ENCODE measurements around the gene KCNA1. TPM values are rescaled to one million over a fixed set of nuclear protein-coding genes. Genes with fewer than 3 reads are reported as not detected.

The KCNA1 gene
- total RNA-seq, 1 donor from 2014 or later, result 1.4 TPM

GRCh38 chr12:4959381-4959780 lies 49.7 kb downstream of the KCNA1 start:
- peaks cover 27% of the 10 kb centered on the region for H3K4me1 Mint-ChIP-seq
- Histone ChIP-seq H3K36me3 (no peaks in the 10 kb centered on the region), H4K20me1 (ENCODE audit: low read depth) (no peaks in the 10 kb centered on the region), H3K9ac (no peak overlapping the region), H3K27ac (no peak overlapping the region), H3K4me2 (no peak overlapping the region), H3K79me2 (ENCODE audit: low read depth) (no peaks in the 10 kb centered on the region), H3K9me3 (ENCODE audit: low read depth) (no peaks in the 10 kb centered on the region), H3K4me3 (no peak overlapping the region), H2AFZ (replicated peaks) (no peak overlapping the region), H3K27me3 (peaks cover 14% of the 10 kb centered on the region), H3K4me1 (peaks cover 13% of the 10 kb centered on the region), H3F3A (ENCODE audit: low read depth) (no peaks in the 10 kb centered on the region)
- no peaks in the 10 kb centered on the region for H3K36me3 Mint-ChIP-seq
- H3K27me3 Mint-ChIP-seq (ENCODE audit: insufficient read depth, low read depth), result peaks cover 4% of the 10 kb centered on the region
- H3K27ac Mint-ChIP-seq, result no peak overlapping the region
- TF ChIP-seq CTCF (IDR thresholded peaks at IDR 0.05) (no peak), EZH2 (IDR thresholded peaks at IDR 0.05) (no peak), EZH2phosphoT487 (IDR thresholded peaks at IDR 0.05) (no peak)
- DNase-seq (ENCODE audit: low spot score), result no peak
- H3K4me3 Mint-ChIP-seq, result no peak overlapping the region
- no peaks in the 10 kb centered on the region for H3K9me3 Mint-ChIP-seq

- Histone ChIP-seq H4K20me1 (ENCODE audit: low read depth) (no peaks in the 10 kb centered on the region), H2AFZ (replicated peaks) (peak overlapping the region; percentile 82), H3K9ac (no peak overlapping the region), H3K27me3 (peaks cover 17% of the 10 kb centered on the region), H3K79me2 (ENCODE audit: low read depth) (no peaks in the 10 kb centered on the region), H3K4me1 (peaks cover 13% of the 10 kb centered on the region), H3F3A (ENCODE audit: low read depth) (no peaks in the 10 kb centered on the region), H3K9me3 (ENCODE audit: low read depth) (no peaks in the 10 kb centered on the region), H3K4me2 (peak overlapping the region; percentile 12), H3K27ac (no peak overlapping the region), H3K4me3 (no peak overlapping the region), H3K36me3 (no peaks in the 10 kb centered on the region)
- peak overlapping the region; percentile 32 for H3K27ac Mint-ChIP-seq
- no peak for TF ChIP-seq CTCF (IDR thresholded peaks at IDR 0.05)
- no peak for TF ChIP-seq EZH2 (IDR thresholded peaks at IDR 0.05)
- no peaks in the 10 kb centered on the region for H3K9me3 Mint-ChIP-seq
- H3K36me3 Mint-ChIP-seq, result no peaks in the 10 kb centered on the region
- H3K4me1 Mint-ChIP-seq, result peaks cover 27% of the 10 kb centered on the region
- H3K27me3 Mint-ChIP-seq (ENCODE audit: insufficient read depth, low read depth), result peaks cover 4% of the 10 kb centered on the region
- no peak overlapping the region for H3K4me3 Mint-ChIP-seq
- peak; percentile 15 for DNase-seq (ENCODE audit: low spot score)
These were observed 50.3 kb downstream of the KCNA1 start for GRCh38 chr12:4960030-4960429.

GRCh38 chr12:4960547-4960946 lies 50.8 kb downstream of the KCNA1 start:
- H3K4me3 Mint-ChIP-seq, result no peak overlapping the region
- peaks cover 21% of the 10 kb centered on the region for H3K27me3 ChIP-seq
- H3K27ac ChIP-seq, result no peak overlapping the region
- H3K4me3 ChIP-seq, result no peak overlapping the region
- no peaks in the 10 kb centered on the region for H3K9me3 ChIP-seq (ENCODE audit: low read depth)
- H3K4me1 ChIP-seq, result peaks cover 13% of the 10 kb centered on the region
- H3K4me2 ChIP-seq, result peak overlapping the region; percentile 12
- no peak for TF ChIP-seq EZH2 (IDR thresholded peaks at IDR 0.05)
- TF ChIP-seq CTCF (IDR thresholded peaks at IDR 0.05), result no peak
- no peak for TF ChIP-seq EZH2phosphoT487 (IDR thresholded peaks at IDR 0.05)
- H3K9ac ChIP-seq, result no peak overlapping the region
- H4K20me1 ChIP-seq (ENCODE audit: low read depth), result no peaks in the 10 kb centered on the region
- no peaks in the 10 kb centered on the region for H3K9me3 Mint-ChIP-seq
- no peaks in the 10 kb centered on the region for H3K36me3 Mint-ChIP-seq
- no peaks in the 10 kb centered on the region for H3K79me2 ChIP-seq (ENCODE audit: low read depth)
- H3F3A ChIP-seq (ENCODE audit: low read depth), result no peaks in the 10 kb centered on the region
- H3K4me1 Mint-ChIP-seq, result peaks cover 24% of the 10 kb centered on the region
- peaks cover 3% of the 10 kb centered on the region for H3K27me3 Mint-ChIP-seq (ENCODE audit: insufficient read depth, low read depth)
- H2AFZ ChIP-seq (replicated peaks), result peak overlapping the region; percentile 82
- no peaks in the 10 kb centered on the region for H3K36me3 ChIP-seq
- H3K27ac Mint-ChIP-seq, result no peak overlapping the region
- DNase-seq (ENCODE audit: low spot score), result no peak
